ENCODE measurements around the gene GPI.

DNA sequence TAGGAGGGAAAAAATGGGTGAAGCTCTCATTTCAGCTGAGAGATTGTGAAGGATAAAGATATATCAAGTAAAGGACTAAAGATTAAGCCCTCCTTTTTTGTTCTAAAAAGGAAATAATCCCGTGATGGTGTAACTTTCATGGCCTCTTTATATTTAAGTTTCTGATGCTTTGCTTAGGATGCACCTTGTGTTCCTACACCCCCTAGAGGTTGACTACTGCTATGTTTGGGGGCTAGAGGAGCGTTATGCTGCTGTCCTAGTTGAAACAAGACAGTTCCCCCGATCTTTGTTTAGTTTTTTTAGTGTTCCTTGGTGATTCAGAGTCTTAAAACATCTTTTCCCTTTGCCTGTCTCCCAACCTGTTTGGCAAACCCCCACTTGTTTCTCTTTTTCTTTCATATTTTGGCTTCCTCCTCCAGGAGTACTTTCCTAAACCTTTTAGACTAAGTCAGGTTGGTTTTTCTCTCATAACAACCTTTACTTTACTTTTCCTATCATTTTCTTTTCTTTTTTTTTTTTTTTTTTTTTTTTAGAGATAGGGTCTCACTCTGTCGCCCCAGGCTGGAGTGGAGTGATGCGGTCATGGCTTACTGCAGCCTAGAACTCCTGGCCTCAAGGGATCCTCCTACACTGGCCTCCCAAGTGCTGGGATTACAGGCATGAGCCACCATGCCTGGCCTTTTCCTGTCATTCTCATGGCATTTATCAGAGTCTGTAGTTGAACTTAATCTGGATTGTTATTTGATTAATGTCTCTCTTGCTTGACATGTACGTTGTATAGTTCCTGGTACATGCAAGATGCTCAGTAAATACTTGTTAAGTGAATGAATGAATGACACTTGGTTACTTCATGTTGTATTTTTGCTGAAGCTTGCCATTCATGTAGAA, 66.0 kb downstream of the GPI start:
- TF ChIP-seq, protein P1, sequence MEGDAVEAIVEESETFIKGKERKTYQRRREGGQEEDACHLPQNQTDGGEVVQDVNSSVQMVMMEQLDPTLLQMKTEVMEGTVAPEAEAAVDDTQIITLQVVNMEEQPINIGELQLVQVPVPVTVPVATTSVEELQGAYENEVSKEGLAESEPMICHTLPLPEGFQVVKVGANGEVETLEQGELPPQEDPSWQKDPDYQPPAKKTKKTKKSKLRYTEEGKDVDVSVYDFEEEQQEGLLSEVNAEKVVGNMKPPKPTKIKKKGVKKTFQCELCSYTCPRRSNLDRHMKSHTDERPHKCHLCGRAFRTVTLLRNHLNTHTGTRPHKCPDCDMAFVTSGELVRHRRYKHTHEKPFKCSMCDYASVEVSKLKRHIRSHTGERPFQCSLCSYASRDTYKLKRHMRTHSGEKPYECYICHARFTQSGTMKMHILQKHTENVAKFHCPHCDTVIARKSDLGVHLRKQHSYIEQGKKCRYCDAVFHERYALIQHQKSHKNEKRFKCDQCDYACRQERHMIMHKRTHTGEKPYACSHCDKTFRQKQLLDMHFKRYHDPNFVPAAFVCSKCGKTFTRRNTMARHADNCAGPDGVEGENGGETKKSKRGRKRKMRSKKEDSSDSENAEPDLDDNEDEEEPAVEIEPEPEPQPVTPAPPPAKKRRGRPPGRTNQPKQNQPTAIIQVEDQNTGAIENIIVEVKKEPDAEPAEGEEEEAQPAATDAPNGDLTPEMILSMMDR (IDR thresholded peaks at IDR 0.05; ENCODE audit: low read depth, low read length): peak; percentile 72
- TF ChIP-seq MYC (IDR thresholded peaks at IDR 0.05; ENCODE audit: low read depth, low read length): no peak
- no peak for TF ChIP-seq POLR2A (IDR thresholded peaks at IDR 0.05; ENCODE audit: extremely low read depth, insufficient read length)
